ENCODE measurements around the gene ATP2B2.

Gene ATP2B2

GRCh38 chr3:10327592-10327991 is 177.8 kb downstream of the ATP2B2 start:
- Histone ChIP-seq H3K27ac (no peak overlapping the region), H3K4me3 (no peak overlapping the region)
- no peak for DNase-seq (ENCODE audit: low spot score)
- no peak for TF ChIP-seq CTCF (IDR thresholded peaks at IDR 0.05)

- no peak for DNase-seq (ENCODE audit: low spot score)
- no peak for TF ChIP-seq CTCF (IDR thresholded peaks at IDR 0.05)
- Histone ChIP-seq H3K27ac (no peak overlapping the region), H3K4me3 (no peak overlapping the region)
These were observed 183.1 kb downstream of the ATP2B2 start for GRCh38 chr3:10322352-10322710.

GRCh38 chr3:10321630-10322351 is 183.6 kb downstream of the ATP2B2 start:
- no peak for TF ChIP-seq CTCF (IDR thresholded peaks at IDR 0.05)
- H3K27ac ChIP-seq, result no peak overlapping the region
- peak; percentile 70 for DNase-seq (ENCODE audit: low spot score)
- H3K4me3 ChIP-seq, result peak overlapping the region; percentile 95

GRCh38 chr3:10320320-10320677 is 185.1 kb downstream of the ATP2B2 start:
- no peak for TF ChIP-seq CTCF (IDR thresholded peaks at IDR 0.05)
- DNase-seq (ENCODE audit: low spot score), result peak; percentile 57
- peak overlapping the region; percentile 95 for H3K4me3 ChIP-seq
- H3K27ac ChIP-seq, result peak overlapping the region; percentile 76 to 85

DNA sequence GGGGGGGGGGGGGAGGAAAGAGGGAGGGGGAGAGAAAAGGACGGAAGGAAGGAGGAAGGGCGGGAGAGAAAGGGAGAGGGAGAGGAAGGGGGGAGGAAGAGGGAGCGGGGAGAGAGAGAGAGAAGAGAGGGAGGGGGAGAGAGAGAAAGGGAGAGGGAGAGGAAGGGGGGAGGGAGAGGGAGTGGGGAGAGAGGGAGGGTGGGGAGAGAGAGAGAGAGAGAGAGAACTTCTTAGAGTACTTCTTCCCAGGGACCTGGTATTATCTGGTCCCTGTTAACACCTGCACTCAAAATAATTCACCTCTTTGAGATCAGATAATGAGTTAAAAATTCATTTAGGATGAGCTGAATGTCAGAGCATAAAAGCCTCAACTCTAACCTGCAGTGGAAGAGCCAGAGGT is 185.6 kb downstream of the ATP2B2 start:
- H3K4me3 ChIP-seq, result peak overlapping the region; percentile 95
- H3K27ac ChIP-seq, result no peak overlapping the region
- TF ChIP-seq CTCF (IDR thresholded peaks at IDR 0.05), result no peak
- DNase-seq (ENCODE audit: low spot score), result no peak

DNA sequence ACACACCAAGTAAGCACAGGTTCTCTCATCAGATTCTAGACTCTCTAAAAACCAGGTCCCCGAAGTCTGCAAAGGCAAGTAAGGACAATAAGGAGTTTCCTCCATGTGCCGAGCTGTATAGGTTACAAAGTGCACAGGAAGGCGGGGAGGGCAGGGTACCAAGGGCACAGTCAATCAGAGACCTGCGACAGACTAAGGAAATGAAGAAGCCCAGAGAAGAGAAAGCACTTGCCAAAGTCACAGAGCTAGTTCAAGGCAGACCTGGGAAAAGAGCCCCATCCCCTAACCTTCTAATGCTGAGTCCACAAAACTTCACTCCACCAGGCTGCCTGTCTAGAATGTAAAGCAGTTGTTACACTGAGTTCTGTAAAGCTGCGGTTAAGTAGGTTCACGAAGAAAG is 186.1 kb downstream of the ATP2B2 start:
- H3K27ac ChIP-seq, result no peak overlapping the region
- no peak for TF ChIP-seq CTCF (IDR thresholded peaks at IDR 0.05)
- H3K4me3 ChIP-seq, result peak overlapping the region; percentile 95
- DNase-seq (ENCODE audit: low spot score), result no peak

GRCh38 chr3:10317961-10318350 is 187.4 kb downstream of the ATP2B2 start:
- Histone ChIP-seq H3K4me3 (no peak overlapping the region), H3K27ac (no peak overlapping the region)
- DNase-seq (ENCODE audit: low spot score), result no peak
- TF ChIP-seq CTCF (IDR thresholded peaks at IDR 0.05), result no peak

Data from coronary artery (tissue), 2 donors.